ENCODE data around the gene PGM2.

- TF ChIP-seq, protein P1, sequence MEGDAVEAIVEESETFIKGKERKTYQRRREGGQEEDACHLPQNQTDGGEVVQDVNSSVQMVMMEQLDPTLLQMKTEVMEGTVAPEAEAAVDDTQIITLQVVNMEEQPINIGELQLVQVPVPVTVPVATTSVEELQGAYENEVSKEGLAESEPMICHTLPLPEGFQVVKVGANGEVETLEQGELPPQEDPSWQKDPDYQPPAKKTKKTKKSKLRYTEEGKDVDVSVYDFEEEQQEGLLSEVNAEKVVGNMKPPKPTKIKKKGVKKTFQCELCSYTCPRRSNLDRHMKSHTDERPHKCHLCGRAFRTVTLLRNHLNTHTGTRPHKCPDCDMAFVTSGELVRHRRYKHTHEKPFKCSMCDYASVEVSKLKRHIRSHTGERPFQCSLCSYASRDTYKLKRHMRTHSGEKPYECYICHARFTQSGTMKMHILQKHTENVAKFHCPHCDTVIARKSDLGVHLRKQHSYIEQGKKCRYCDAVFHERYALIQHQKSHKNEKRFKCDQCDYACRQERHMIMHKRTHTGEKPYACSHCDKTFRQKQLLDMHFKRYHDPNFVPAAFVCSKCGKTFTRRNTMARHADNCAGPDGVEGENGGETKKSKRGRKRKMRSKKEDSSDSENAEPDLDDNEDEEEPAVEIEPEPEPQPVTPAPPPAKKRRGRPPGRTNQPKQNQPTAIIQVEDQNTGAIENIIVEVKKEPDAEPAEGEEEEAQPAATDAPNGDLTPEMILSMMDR (IDR thresholded peaks at IDR 0.05): no peak
- TF ChIP-seq POLR2A (IDR thresholded peaks at IDR 0.05) (no peak), POLR2AphosphoS5 (IDR thresholded peaks at IDR 0.05) (no peak)
Measured at GRCh38 chr4:37827802-37828321, 1.4 kb downstream of the PGM2 start.

All from suprapubic skin (tissue), 4 donors.